ENCODE data around the gene TMEM54.

The TMEM54 gene

DNA sequence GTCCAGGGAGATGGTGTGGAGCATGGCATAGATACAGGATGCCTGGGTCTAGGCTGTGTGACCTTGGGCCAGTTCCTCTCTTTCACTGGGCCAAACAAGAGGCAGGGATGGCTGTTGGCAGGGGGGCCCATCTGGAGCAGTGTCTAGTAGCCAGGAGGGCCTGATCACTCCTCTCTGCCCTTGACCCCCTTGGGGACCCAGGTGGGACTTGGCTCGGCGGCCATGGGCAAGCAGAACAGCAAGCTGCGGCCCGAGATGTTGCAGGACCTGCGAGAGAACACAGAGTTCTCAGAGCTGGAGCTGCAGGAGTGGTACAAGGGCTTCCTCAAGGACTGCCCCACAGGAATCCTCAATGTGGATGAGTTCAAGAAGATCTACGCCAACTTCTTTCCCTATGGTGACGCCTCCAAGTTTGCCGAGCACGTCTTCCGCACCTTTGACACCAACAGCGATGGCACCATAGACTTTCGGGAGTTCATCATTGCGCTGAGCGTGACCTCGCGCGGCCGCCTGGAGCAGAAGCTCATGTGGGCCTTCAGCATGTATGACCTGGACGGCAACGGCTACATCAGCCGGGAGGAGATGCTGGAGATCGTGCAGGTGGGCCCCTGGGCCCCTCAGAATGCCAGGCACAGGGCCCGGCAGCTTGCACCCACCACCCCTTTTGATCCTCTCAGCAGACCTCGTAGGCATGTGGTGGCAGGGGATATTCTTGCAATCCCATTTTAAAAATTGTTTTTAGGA is 12.3 kb downstream of the TMEM54 start:
- DNase-seq (ENCODE audit: low read depth), result no peak
- H3K4me3 ChIP-seq (ENCODE audit: low read depth, low read length), result no peak overlapping the region
- no peak for TF ChIP-seq POLR2A (IDR thresholded peaks at IDR 0.05; ENCODE audit: extremely low read depth, insufficient read length)
- TF ChIP-seq MAX (IDR thresholded peaks at IDR 0.05; ENCODE audit: low read depth, low read length), result no peak
- TF ChIP-seq MYC (IDR thresholded peaks at IDR 0.05; ENCODE audit: low read depth, low read length), result no peak
- TF ChIP-seq, protein P1, sequence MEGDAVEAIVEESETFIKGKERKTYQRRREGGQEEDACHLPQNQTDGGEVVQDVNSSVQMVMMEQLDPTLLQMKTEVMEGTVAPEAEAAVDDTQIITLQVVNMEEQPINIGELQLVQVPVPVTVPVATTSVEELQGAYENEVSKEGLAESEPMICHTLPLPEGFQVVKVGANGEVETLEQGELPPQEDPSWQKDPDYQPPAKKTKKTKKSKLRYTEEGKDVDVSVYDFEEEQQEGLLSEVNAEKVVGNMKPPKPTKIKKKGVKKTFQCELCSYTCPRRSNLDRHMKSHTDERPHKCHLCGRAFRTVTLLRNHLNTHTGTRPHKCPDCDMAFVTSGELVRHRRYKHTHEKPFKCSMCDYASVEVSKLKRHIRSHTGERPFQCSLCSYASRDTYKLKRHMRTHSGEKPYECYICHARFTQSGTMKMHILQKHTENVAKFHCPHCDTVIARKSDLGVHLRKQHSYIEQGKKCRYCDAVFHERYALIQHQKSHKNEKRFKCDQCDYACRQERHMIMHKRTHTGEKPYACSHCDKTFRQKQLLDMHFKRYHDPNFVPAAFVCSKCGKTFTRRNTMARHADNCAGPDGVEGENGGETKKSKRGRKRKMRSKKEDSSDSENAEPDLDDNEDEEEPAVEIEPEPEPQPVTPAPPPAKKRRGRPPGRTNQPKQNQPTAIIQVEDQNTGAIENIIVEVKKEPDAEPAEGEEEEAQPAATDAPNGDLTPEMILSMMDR (IDR thresholded peaks at IDR 0.05; ENCODE audit: low read depth, low read length), result no peak

DNA sequence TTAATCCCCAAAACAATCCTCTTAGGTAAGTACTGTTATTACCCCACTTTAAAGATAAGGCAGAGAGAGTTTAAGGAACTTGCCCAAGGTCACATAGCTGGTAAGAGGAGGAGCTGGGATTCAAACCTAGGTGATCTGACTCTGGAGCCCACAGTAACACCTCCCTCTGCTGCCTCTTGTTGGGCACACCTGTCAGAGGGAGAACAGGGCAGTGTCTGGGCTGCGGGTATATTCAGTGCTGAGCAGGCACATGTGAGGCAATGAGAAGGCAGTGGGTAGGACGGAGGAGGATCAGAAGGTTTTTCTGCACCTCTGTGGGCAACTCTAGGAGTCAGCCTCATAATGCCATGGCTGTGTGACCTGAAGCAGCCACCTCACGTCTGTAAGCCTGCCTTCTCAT is 13.1 kb downstream of the TMEM54 start:
- no peak overlapping the region for H3K4me3 ChIP-seq (ENCODE audit: low read depth, low read length)
- TF ChIP-seq MYC (IDR thresholded peaks at IDR 0.05; ENCODE audit: low read depth, low read length) (no peak), POLR2A (IDR thresholded peaks at IDR 0.05; ENCODE audit: extremely low read depth, insufficient read length) (no peak), MAX (IDR thresholded peaks at IDR 0.05; ENCODE audit: low read depth, low read length) (no peak)
- TF ChIP-seq, protein P1 (IDR thresholded peaks at IDR 0.05; ENCODE audit: low read depth, low read length), result no peak
- DNase-seq (ENCODE audit: low read depth), result no peak

- no peak for DNase-seq (ENCODE audit: low read depth)
- TF ChIP-seq MYC (IDR thresholded peaks at IDR 0.05; ENCODE audit: low read depth, low read length), result no peak
- TF ChIP-seq, protein P1 (IDR thresholded peaks at IDR 0.05; ENCODE audit: low read depth, low read length), result no peak
- TF ChIP-seq MAX (IDR thresholded peaks at IDR 0.05; ENCODE audit: low read depth, low read length), result no peak
- no peak for TF ChIP-seq POLR2A (IDR thresholded peaks at IDR 0.05; ENCODE audit: extremely low read depth, insufficient read length)
- H3K4me3 ChIP-seq (ENCODE audit: low read depth, low read length), result no peak overlapping the region
Measured at GRCh38 chr1:32887623-32888022, 13.6 kb downstream of the TMEM54 start.

- H3K4me3 ChIP-seq (ENCODE audit: low read depth, low read length), result no peak overlapping the region
- no peak for DNase-seq (ENCODE audit: low read depth)
- TF ChIP-seq POLR2A (IDR thresholded peaks at IDR 0.05; ENCODE audit: extremely low read depth, insufficient read length) (no peak), MYC (IDR thresholded peaks at IDR 0.05; ENCODE audit: low read depth, low read length) (no peak), MAX (IDR thresholded peaks at IDR 0.05; ENCODE audit: low read depth, low read length) (no peak)
- TF ChIP-seq, protein P1 (IDR thresholded peaks at IDR 0.05; ENCODE audit: low read depth, low read length), result no peak
Measured at GRCh38 chr1:32886828-32887414, 14.3 kb downstream of the TMEM54 start.

DNA sequence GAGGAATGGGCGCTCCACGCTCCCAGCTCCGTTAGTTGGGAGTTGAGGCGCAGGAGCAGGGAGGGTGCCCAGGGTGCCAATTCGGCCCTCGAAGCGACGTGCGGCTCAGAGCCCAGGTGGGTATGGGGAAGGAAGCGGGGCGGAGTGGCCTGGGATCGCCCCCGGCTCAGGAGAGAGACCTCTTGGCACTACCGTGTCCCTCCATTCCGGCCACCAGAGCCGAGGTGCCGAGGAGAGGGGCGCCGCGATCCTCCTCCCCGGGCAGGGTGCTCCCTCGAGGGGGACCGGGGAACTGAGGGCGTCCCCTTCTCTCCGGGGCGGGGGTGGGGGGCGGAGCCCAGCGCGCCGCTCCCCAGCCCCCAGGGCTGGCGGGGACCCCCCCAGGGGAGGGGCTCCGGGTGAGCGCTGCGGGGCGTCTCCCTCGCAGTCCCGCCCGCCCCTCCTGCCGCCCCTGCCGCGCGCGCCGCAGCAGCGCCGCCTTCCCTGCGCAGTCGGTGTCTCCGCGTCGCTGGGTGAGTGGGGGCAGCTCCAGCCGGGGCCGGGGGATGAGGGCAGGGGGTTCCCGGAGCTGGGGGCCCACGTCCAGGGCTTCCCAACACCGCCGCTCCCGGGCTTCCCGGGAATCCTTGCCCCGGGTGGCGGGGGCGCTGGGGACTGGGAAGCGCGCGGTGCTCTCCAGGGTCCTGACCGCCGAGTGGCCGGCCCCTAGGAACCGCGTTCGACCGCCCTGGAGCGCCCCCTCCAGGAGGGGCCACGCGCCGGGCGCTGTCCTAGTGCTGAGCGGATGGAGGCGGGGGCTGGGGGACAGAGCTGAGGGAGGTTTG is 15.0 kb downstream of the TMEM54 start, which contains the start of gene HPCA:
Gene HPCA, plus strand, starts transcription at position 488 of the 824 bp plus-strand sequence. CDS start 2,408 bp downstream, outside the sequence.
- peak; percentile 61 for DNase-seq (ENCODE audit: low read depth)
- H3K4me3 ChIP-seq (ENCODE audit: low read depth, low read length), result no peak within 1 kb of the TSS
- TF ChIP-seq MAX (IDR thresholded peaks at IDR 0.05; ENCODE audit: low read depth, low read length) (no peak), MYC (IDR thresholded peaks at IDR 0.05; ENCODE audit: low read depth, low read length) (no peak)
- TF ChIP-seq, protein P1 (IDR thresholded peaks at IDR 0.05; ENCODE audit: low read depth, low read length), result peak; percentile 71

Measured in NB4 (cell line).